ENCODE results near the gene NANP.
"Not testable (repeated sequence)": the region's sequence is repeated elsewhere in the genome, so short reads cannot be mapped to it uniquely, and the experiment has no call there.

The NANP gene

DNA sequence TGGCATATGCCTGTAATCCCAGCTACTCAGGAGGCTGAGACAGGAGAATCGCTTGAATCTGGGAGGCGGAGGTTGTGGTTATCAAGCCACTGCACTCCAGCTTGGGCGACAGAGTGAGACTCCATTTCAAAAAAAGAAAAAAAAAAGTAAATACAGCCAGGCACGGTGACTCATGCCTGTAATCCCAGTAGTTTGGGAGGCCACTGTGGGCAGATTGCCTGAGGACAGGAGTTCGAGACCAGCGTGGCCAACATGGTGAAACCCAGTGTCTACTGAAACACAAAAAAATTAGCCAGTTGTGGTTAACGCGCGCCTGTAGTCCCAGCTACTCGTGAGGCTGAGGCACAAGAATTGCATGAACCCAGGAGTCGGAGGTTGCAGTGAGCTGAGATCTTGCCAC, 36.9 kb downstream of the NANP start:
- H3K27me3 ChIP-seq (ENCODE audit: control insufficient read depth, insufficient read depth, low read length) = no peaks in the 10 kb centered on the region
- no peaks in the 10 kb centered on the region for H3K36me3 ChIP-seq (ENCODE audit: control insufficient read depth, insufficient read depth, low read length)
- H3K9me3 ChIP-seq (ENCODE audit: control insufficient read depth, insufficient read depth, low read depth, low read length) = no peaks in the 10 kb centered on the region
- no peak overlapping the region for H3K27ac ChIP-seq (ENCODE audit: low read depth, low read length)
- H3K9ac ChIP-seq (ENCODE audit: low read length) = no peak overlapping the region
- H3K4me1 ChIP-seq (ENCODE audit: control insufficient read depth, insufficient read depth, low read length) = peaks cover 5% of the 10 kb centered on the region
- no peak overlapping the region for H3K4me3 ChIP-seq (ENCODE audit: low read depth, low read length)

DNA sequence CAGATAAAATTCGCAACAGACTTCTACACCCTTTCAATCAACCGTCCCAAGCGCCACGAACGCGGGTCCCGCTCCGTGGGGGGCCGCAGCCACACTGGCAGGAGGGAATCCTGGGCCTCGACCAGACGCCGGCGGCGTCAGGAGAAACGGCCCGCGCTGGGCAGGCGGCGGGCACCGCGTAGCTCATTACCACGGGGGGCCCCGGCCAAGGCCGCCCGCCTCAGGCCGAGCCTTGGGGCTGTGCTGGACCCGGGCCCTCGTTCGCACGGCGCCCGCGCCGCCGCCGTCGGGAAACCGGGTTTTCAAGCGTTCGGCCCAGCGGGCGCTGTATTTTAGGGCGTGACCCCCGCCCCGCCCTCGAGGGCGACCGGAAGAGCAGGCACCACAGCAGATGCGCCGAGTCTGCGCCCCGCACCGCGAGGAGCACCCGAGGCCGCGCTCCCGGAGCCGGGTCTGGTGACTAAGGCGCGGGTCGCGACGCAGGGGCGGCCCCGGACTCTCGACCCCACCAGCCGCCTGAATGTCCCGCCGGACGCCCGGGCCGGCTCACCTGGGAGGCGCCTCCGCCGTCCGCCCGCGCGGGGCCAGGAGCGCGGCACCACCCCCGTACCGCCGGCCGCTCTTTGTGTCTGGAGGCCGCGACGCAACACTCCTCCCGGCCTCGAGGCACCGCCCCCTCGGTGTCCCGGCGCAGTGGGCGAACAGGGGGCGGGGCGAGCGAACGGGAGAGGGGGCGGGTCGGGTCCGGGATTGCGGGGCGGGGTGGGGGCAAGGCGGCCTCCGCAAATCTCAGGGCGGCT, 38.7 kb downstream of the NANP start, which contains the start of gene NINL:
Gene NINL (minus strand): TSS at position 627 of the 800 bp plus-strand sequence. CDS start 58,944 bp downstream, outside the sequence.
- Histone ChIP-seq H3K9me3 (ENCODE audit: control insufficient read depth, insufficient read depth, low read depth, low read length) (no peaks in the 10 kb centered on the region), H3K4me1 (ENCODE audit: control insufficient read depth, insufficient read depth, low read length) (peaks cover 5% of the 10 kb centered on the region), H3K27me3 (ENCODE audit: control insufficient read depth, insufficient read depth, low read length) (no peaks in the 10 kb centered on the region), H3K4me3 (ENCODE audit: low read depth, low read length) (peak within 1 kb of the TSS; percentile 64), H3K36me3 (ENCODE audit: control insufficient read depth, insufficient read depth, low read length) (peaks cover 8% of the 10 kb centered on the region; the same call in 1 of the 2 replicates), H3K9ac (ENCODE audit: low read length) (peak within 1 kb of the TSS; percentile 82), H3K27ac (ENCODE audit: low read depth, low read length) (peak within 1 kb of the TSS; percentile 91)

DNA sequence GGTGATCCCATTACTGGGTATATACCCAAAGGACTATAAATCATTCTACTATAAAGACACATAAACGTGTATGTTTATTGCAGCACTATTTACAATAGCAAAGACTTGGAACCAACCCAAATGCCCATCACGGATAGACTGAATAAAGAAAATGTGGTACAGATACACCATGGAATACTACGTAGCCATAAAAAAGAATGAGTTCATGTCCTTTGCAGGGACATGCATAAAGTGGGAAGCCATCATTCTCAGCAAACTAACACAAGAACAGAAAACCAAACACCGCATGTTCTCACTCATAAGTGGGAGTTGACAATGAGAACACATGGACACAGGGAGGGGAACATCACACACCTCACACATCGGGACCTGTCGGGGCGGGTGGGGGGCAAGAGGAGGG, 40.2 kb downstream of the NANP start:
- peak overlapping the region; percentile 64; the same call in 1 of the 2 replicates for H3K4me3 ChIP-seq (ENCODE audit: low read depth, low read length)
- not testable (repeated sequence) for H3K9ac ChIP-seq (ENCODE audit: low read length)

DNA sequence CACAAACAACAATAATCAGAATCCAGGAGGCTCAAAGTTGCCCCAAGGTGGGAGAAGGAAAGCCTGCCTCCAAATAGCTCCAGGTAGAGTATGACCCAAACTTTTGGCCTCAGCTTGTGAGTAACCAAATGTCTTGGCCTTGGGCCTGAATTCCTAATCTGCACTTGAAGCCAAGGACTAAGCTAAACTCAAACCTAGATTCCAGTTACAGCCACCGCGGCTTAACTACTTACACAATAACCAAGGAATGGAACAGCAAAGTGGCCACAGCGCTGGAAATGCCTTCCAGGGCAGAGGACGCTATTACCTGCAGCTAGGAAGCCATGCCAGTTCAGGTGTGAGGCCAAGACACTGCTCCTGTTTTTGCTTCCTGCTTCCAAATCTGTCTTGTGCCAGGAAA, 43.1 kb downstream of the NANP start:
- Histone ChIP-seq H3K27me3 (ENCODE audit: control insufficient read depth, insufficient read depth, low read length) (no peaks in the 10 kb centered on the region), H3K9ac (ENCODE audit: low read length) (no peak overlapping the region), H3K4me1 (ENCODE audit: control insufficient read depth, insufficient read depth, low read length) (peaks cover 13% of the 10 kb centered on the region), H3K36me3 (ENCODE audit: control insufficient read depth, insufficient read depth, low read length) (peaks cover 15% of the 10 kb centered on the region), H3K4me3 (ENCODE audit: low read depth, low read length) (no peak overlapping the region), H3K27ac (ENCODE audit: low read depth, low read length) (no peak overlapping the region), H3K9me3 (ENCODE audit: control insufficient read depth, insufficient read depth, low read depth, low read length) (no peaks in the 10 kb centered on the region)

More for the DNA sequence above, 40.2 kb downstream of the NANP start:
- H3K27me3 ChIP-seq (ENCODE audit: control insufficient read depth, insufficient read depth, low read length); H3K9me3 ChIP-seq (ENCODE audit: control insufficient read depth, insufficient read depth, low read depth, low read length); H3K27ac ChIP-seq (ENCODE audit: low read depth, low read length): not testable (repeated sequence)
- peaks cover 10% of the 10 kb centered on the region for H3K36me3 ChIP-seq (ENCODE audit: control insufficient read depth, insufficient read depth, low read length)
- H3K4me1 ChIP-seq (ENCODE audit: control insufficient read depth, insufficient read depth, low read length) = peaks cover 16% of the 10 kb centered on the region

DNA sequence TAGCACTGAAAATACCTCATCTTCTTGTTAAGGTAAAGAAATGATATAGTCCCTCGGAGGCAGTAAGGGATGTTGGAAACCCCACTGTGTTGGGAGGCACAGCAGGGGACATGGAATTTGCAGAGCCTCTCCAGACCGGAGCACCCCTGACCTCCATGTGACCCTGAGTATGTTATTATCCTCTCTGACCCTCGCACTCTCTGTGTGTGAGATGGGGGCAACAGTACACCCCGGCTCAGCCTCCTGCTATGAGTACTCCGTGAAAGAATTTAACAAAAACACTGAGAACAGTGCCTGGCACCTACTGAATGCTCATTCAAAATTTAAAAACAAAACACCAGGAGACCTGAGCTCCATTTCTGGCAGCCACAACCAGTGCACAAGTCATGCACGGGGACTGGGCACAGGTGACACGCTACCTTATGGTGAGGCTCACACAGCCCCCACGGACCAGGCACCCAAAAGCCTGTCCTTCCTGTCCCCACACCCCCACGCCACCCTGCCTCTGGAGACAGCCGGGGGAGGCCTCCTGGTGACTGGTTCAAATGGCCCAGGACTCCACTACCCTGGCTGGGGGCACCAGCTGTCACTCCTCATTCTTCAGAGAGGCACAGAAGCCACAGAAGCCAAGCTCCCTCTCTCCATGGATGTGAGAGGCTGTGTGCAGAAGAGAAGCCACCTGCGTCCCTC, 44.6 kb downstream of the NANP start:
- H3K4me3 ChIP-seq (ENCODE audit: low read depth, low read length) = no peak overlapping the region
- no peak overlapping the region for H3K27ac ChIP-seq (ENCODE audit: low read depth, low read length)
- no peaks in the 10 kb centered on the region for H3K9me3 ChIP-seq (ENCODE audit: control insufficient read depth, insufficient read depth, low read depth, low read length)
- H3K9ac ChIP-seq (ENCODE audit: low read length) = no peak overlapping the region
- H3K36me3 ChIP-seq (ENCODE audit: control insufficient read depth, insufficient read depth, low read length) = peaks cover 19% of the 10 kb centered on the region
- H3K4me1 ChIP-seq (ENCODE audit: control insufficient read depth, insufficient read depth, low read length) = peaks cover 12% of the 10 kb centered on the region
- no peaks in the 10 kb centered on the region for H3K27me3 ChIP-seq (ENCODE audit: control insufficient read depth, insufficient read depth, low read length)

DNA sequence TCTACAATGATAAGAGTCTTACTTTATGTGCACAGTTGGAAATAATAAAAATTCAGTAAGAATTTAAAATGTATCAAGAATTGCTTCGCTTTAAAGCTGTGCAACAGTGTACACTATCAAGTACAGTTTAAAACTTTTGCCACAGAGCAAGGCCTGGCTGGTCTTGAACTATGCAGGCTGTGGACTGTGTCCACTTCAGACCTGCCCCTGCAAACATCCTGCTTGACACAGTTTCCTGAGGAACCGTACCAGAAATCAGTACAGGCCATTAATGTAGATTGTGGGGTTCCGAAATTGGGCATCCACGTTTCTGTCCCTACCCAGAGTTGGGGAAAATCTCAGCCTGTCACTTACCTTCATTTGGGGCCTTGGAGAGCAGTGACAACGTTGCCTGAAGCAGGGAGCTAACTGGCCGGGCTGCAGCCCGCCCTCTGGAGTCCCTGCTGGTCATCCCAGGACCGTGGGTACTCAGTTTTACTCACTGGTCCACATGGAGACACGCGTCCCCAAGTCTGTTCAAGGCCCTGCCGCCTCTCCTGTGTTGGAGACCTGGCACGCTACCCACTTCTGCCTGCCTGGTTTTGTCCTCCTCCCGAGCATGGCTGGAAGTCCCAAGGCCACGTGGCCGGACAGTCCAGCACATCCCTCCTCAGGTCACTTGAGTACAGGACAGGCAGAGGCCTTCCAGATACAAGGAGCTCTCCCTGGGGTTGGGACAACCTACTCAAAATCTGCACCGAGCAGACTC, 46.9 kb downstream of the NANP start:
- peaks cover 13% of the 10 kb centered on the region for H3K4me1 ChIP-seq (ENCODE audit: control insufficient read depth, insufficient read depth, low read length)
- peaks cover 21% of the 10 kb centered on the region for H3K36me3 ChIP-seq (ENCODE audit: control insufficient read depth, insufficient read depth, low read length)
- no peaks in the 10 kb centered on the region for H3K27me3 ChIP-seq (ENCODE audit: control insufficient read depth, insufficient read depth, low read length)
- H3K9me3 ChIP-seq (ENCODE audit: control insufficient read depth, insufficient read depth, low read depth, low read length) = no peaks in the 10 kb centered on the region
- no peak overlapping the region for H3K4me3 ChIP-seq (ENCODE audit: low read depth, low read length)
- H3K9ac ChIP-seq (ENCODE audit: low read length) = no peak overlapping the region
- no peak overlapping the region for H3K27ac ChIP-seq (ENCODE audit: low read depth, low read length)

DNA sequence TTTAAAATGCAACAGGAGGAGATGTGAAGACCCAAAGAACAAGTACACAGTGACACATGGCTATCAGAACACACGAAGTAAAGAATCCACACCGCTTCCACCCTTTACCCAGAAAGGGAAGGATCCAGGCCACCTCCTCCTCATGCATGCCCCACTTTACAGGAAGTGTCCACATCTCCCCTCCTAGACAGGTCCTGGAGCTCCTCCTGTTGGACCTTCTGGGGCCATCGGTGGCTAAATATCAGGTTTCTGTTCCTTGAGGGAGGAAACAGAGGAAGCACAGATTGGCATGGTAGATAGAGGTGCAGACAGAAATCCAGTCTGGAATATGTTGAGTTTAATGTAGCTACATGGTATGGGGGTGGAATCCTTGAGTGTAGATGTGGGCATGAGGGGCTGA, 49.4 kb downstream of the NANP start:
- Histone ChIP-seq H3K9ac (ENCODE audit: low read length) (no peak overlapping the region), H3K27me3 (ENCODE audit: control insufficient read depth, insufficient read depth, low read length) (no peaks in the 10 kb centered on the region), H3K27ac (ENCODE audit: low read depth, low read length) (no peak overlapping the region), H3K4me1 (ENCODE audit: control insufficient read depth, insufficient read depth, low read length) (peaks cover 11% of the 10 kb centered on the region), H3K9me3 (ENCODE audit: control insufficient read depth, insufficient read depth, low read depth, low read length) (no peaks in the 10 kb centered on the region), H3K36me3 (ENCODE audit: control insufficient read depth, insufficient read depth, low read length) (peaks cover 20% of the 10 kb centered on the region), H3K4me3 (ENCODE audit: low read depth, low read length) (no peak overlapping the region)

DNA sequence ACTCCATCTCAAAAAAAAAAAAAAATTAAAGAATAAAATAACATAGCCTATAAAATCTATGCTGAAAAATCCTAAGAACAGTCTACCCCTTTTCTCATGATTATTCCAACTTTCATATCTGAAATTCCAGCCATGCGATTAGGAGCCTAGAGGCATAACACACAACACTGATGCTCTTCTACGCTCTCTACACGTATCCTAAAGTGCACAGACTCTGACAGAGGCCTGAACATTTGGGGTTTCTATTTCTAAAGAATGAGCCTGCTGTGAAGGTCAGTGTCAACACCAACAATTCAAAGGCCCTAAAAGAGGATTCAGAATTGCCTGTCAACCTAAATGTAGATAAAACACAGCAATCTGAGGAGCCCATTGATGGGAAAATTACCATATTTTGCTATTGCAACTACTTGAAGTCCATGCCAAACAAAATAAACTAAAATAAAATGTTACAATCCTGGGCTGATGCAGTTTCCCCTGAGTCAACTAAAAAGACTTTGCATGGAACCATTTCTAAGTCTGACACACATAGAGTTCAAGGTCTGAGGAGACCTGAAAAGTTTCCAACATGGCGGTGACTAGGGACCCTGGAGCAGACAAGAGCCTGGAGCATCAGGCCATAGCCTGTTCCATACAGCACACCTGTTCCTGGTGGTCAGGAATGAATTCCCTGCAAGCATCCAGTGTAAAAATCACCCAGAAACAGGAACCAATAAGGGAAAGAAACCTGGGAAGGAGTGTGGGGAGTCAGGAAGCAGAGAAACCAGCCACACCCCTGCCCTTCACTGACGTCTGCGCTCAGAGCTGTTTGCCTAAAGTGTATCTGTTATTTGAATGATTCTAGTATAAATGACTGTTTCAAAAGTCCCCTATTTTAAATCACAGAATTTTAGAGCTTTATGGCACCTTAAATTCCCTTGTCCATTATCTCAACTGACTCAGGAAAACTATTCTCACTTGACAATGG, 50.2 kb downstream of the NANP start:
- H3K9ac ChIP-seq (ENCODE audit: low read length) = no peak overlapping the region
- no peak overlapping the region for H3K27ac ChIP-seq (ENCODE audit: low read depth, low read length)
- no peaks in the 10 kb centered on the region for H3K9me3 ChIP-seq (ENCODE audit: control insufficient read depth, insufficient read depth, low read depth, low read length)
- peaks cover 20% of the 10 kb centered on the region for H3K36me3 ChIP-seq (ENCODE audit: control insufficient read depth, insufficient read depth, low read length)
- H3K4me3 ChIP-seq (ENCODE audit: low read depth, low read length) = no peak overlapping the region
- peaks cover 3% of the 10 kb centered on the region for H3K4me1 ChIP-seq (ENCODE audit: control insufficient read depth, insufficient read depth, low read length)
- H3K27me3 ChIP-seq (ENCODE audit: control insufficient read depth, insufficient read depth, low read length) = no peaks in the 10 kb centered on the region

DNA sequence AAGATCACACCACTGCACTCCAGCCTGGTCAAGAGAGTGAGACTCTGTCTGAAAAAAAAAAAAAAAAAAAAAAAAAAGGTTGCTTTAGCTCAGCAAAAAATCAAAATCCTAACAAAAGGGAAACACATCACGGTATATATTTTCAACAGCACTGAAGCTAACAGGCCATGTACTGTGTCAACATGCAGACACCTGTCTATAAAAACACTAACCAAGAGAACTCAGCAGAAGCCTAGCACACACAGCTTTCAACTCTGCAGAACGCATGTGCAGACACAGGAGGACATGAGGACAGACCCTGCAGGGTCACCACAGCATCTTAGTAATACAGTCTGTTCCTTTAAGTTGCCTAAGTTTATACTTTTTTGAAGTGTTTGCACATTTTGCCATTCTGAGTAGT, 52.0 kb downstream of the NANP start:
- H3K4me1 ChIP-seq (ENCODE audit: control insufficient read depth, insufficient read depth, low read length) = peaks cover 3% of the 10 kb centered on the region; the same call in 1 of the 2 replicates
- H3K27me3 ChIP-seq (ENCODE audit: control insufficient read depth, insufficient read depth, low read length) = no peaks in the 10 kb centered on the region
- no peak overlapping the region for H3K9ac ChIP-seq (ENCODE audit: low read length)
- no peak overlapping the region for H3K27ac ChIP-seq (ENCODE audit: low read depth, low read length)
- H3K36me3 ChIP-seq (ENCODE audit: control insufficient read depth, insufficient read depth, low read length) = peaks cover 16% of the 10 kb centered on the region; the same call in 1 of the 2 replicates
- H3K9me3 ChIP-seq (ENCODE audit: control insufficient read depth, insufficient read depth, low read depth, low read length) = no peaks in the 10 kb centered on the region
- H3K4me3 ChIP-seq (ENCODE audit: low read depth, low read length) = no peak overlapping the region

DNA sequence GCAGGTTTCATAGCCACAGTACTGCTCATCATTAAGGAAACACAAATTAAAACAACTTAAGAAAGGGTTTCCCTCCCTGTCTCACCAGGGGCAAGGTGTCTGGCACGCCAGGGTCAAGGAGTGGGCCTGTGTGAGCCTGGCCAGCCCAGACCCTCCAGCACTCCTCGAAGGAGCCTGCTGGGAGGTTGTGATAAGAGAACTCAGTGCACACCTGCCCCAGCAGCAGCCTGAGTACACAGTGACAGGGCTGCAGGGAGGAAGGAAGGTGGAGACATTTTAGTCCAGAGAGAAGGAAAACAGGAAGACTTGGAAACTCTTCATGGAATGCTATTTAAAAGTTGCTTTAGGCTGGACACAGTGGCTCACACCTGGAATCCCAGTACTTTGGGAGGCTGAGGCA, 52.6 kb downstream of the NANP start:
- peaks cover 3% of the 10 kb centered on the region; the same call in 1 of the 2 replicates for H3K4me1 ChIP-seq (ENCODE audit: control insufficient read depth, insufficient read depth, low read length)
- no peaks in the 10 kb centered on the region for H3K27me3 ChIP-seq (ENCODE audit: control insufficient read depth, insufficient read depth, low read length)
- H3K36me3 ChIP-seq (ENCODE audit: control insufficient read depth, insufficient read depth, low read length) = peaks cover 16% of the 10 kb centered on the region; the same call in 1 of the 2 replicates
- H3K9ac ChIP-seq (ENCODE audit: low read length) = no peak overlapping the region
- H3K4me3 ChIP-seq (ENCODE audit: low read depth, low read length) = no peak overlapping the region
- no peak overlapping the region for H3K27ac ChIP-seq (ENCODE audit: low read depth, low read length)
- H3K9me3 ChIP-seq (ENCODE audit: control insufficient read depth, insufficient read depth, low read depth, low read length) = no peaks in the 10 kb centered on the region

All from HUES6 (cell line).